Peyer's patch (tissue), 4 donors: ENCODE data around the gene GBP3. TPM values are rescaled to one million over a fixed set of nuclear protein-coding genes. Genes with fewer than 3 reads are reported as not detected.
A peak's percentile ranks its signal among the peaks of the same experiment; 100 is the strongest.
"Not testable (repeated sequence)": the region's sequence is repeated elsewhere in the genome, so short reads cannot be mapped to it uniquely, and the experiment has no call there.

ENCODE experiments used
- DNase-seq, 3 donors: peaks; one replicate each; pipeline ENCODE4 v3.0.0-alpha.2; 2017 to 2019
- H3K27ac ChIP-seq, 4 donors: fragments of 200-600 bp; sonication (generic); one replicate each; pipeline ENCODE4 v1.5.1; 2016 to 2019
- H3K27me3 ChIP-seq, 2 donors: fragments of 200-600 bp; sonication (generic); one replicate each; pipeline ENCODE4 v1.5.1; 2019
- H3K36me3 ChIP-seq, 3 donors: fragments of 200-600 bp; sonication (generic); one replicate each; pipeline ENCODE4 v1.5.1; 2016 to 2019
- H3K4me1 ChIP-seq, 4 donors: fragments of 200-600 bp; sonication (generic); one replicate each; pipeline ENCODE4 v1.5.1; 2016 to 2019
- H3K4me3 ChIP-seq, 4 donors: fragments of 200-600 bp; sonication (generic); 1 replicate in 3 of 4; 2 replicates in 1 of 4; pipeline ENCODE4 v1.5.1; 2016 to 2019; ENCODE audit warnings: mild to moderate bottlenecking in 1 of 4
- H3K9me3 ChIP-seq, 4 donors: fragments of 200-600 bp; sonication (generic); one replicate each; pipeline ENCODE4 v1.5.1; 2016 to 2019; ENCODE audit warnings: mild to moderate bottlenecking in 1 of 4
- POLR2A ChIP-seq, 2 donors: fragments of 450-650 bp; IDR thresholded peaks; one replicate each; pipeline ENCODE4 v1.5.1; 2017; ENCODE audit warnings: antibody characterized with exemption in 2 of 2, mild to moderate bottlenecking in 2 of 2, moderate library complexity in 2 of 2
- total RNA-seq, 4 donors: library from RNA; depleted of rRNA; stranded (reverse); fragments of >200 nt; gene quantifications; one replicate each; pipeline ENCODE4 v1.1.0, GENCODE V29; 2016
- TF ChIP-seq, protein P1 (sequence below), 6 experiments: fragments of 450-650 bp in 4 of 6; fragments of 200-600 bp in 2 of 6; sonication (generic) in 1 of 6; IDR thresholded peaks; one replicate each; pipeline ENCODE4 v1.5.1; 2017 to 2019; ENCODE audit warnings: antibody characterized with exemption in 6 of 6, mild to moderate bottlenecking in 3 of 6, moderate library complexity in 1 of 6

The GBP3 gene
- total RNA-seq, 4 donors from 2014 or later = 47.0 to 180 (median 90.0) TPM

DNA sequence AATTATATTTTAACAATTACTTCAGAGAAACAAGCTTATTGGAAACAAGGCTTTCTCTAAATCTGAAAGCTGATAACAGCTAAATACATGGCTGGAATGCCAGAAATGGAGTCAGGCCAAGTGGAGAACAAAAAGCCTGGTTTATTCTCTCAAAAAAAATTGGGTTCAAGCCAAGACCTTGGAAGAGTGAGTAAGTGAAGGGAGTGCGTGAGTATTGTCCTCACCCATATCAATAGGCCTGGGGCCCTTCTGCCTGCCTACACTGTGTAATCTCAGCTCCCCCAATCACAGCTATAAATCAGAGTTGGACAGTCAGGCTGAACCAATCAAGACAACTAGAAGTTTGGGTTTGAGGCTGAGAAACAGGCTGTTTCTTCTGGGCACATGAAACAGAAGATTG is 37.6 kb downstream of the GBP3 start:
- DNase-seq = no peak
- no peak for TF ChIP-seq POLR2A (IDR thresholded peaks at IDR 0.05)
- TF ChIP-seq, protein P1, sequence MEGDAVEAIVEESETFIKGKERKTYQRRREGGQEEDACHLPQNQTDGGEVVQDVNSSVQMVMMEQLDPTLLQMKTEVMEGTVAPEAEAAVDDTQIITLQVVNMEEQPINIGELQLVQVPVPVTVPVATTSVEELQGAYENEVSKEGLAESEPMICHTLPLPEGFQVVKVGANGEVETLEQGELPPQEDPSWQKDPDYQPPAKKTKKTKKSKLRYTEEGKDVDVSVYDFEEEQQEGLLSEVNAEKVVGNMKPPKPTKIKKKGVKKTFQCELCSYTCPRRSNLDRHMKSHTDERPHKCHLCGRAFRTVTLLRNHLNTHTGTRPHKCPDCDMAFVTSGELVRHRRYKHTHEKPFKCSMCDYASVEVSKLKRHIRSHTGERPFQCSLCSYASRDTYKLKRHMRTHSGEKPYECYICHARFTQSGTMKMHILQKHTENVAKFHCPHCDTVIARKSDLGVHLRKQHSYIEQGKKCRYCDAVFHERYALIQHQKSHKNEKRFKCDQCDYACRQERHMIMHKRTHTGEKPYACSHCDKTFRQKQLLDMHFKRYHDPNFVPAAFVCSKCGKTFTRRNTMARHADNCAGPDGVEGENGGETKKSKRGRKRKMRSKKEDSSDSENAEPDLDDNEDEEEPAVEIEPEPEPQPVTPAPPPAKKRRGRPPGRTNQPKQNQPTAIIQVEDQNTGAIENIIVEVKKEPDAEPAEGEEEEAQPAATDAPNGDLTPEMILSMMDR (IDR thresholded peaks at IDR 0.05) = no peak
- H3K27me3 ChIP-seq = no peaks in the 10 kb centered on the region
- peak overlapping the region in 3 of 4 donors; percentile 24 to 64 (median 45) for H3K27ac ChIP-seq
- no peak overlapping the region for H3K4me3 ChIP-seq
- no peaks in the 10 kb centered on the region for H3K9me3 ChIP-seq
- H3K36me3 ChIP-seq = peaks cover 0 to 27% (median 0%) of the 10 kb centered on the region in 3 donors
- peaks cover 0 to 30% (median 5%) of the 10 kb centered on the region in 4 donors for H3K4me1 ChIP-seq

DNA sequence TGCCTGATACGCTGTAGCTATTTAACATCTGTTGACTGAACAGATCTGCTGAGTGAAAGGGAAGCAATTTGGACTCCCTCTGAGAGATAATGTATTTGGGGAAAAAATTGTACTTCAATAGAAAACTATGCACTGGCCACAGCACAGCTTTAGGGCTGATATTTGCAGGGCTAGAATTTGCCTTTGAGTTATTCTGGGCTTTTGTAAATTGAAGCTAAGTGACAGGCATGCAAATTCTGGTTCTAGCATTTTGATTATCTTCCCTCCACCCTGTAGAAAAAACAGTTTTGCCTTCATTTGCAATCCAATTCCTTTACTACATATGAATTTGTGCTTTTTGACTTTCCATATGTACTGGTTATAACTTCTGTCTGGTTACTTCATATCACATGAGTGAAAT is 38.1 kb downstream of the GBP3 start:
- Histone ChIP-seq H3K9me3 (no peaks in the 10 kb centered on the region), H3K36me3 (peaks cover 0 to 27% (median 0%) of the 10 kb centered on the region in 3 donors), H3K4me1 (peaks cover 0 to 26% (median 5%) of the 10 kb centered on the region in 4 donors), H3K27ac (peak overlapping the region; percentile 24 to 61 (median 50)), H3K27me3 (no peaks in the 10 kb centered on the region), H3K4me3 (no peak overlapping the region)
- TF ChIP-seq POLR2A (IDR thresholded peaks at IDR 0.05) = no peak
- TF ChIP-seq, protein P1 (IDR thresholded peaks at IDR 0.05) = no peak
- no peak for DNase-seq

DNA sequence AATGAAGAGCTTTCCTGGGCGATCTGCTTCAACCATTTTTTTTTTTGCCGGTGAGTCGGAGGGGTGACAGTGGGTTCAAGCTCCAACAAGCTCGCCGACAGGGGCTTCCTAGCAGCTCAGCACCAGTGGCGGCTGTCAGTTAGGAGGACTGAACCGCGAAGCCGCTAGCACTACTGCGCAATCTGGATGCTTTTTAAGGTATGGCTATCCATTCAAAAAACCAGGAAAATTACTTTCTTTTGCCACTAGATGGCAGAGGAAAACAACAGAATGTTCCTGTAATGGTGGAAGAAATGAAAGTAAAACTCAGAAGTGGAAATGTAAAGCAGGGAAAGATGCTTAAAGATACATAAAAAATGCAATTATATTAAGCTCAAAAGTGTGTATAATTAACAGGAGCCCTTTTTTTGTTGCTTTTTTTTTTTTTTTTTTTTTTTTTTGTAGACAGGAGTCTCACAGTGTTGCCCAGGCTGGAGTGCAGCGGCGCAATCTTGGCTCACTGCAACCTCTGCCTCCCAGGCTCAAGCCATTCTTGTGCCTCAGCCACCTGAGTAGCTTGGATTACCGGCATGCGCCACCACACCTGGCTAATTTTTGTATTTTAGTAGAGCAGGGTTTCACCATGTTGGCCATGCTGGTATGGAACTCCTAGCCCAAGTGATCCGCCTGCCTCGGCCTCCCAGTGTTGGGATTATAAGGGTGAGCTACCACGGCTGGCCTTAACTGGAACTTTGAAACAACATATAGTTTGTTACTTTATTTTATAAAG is 38.7 kb downstream of the GBP3 start:
- Histone ChIP-seq H3K27me3 (no peaks in the 10 kb centered on the region), H3K4me1 (peaks cover 0 to 21% (median 5%) of the 10 kb centered on the region in 4 donors), H3K9me3 (no peaks in the 10 kb centered on the region), H3K27ac (peak overlapping the region; percentile 24 to 61 (median 50)), H3K4me3 (no peak overlapping the region), H3K36me3 (peaks cover 0 to 27% (median 0%) of the 10 kb centered on the region in 3 donors)
- no peak for DNase-seq
- TF ChIP-seq, protein P1 (IDR thresholded peaks at IDR 0.05) = peak; percentile 38 to 88 (median 83)
- TF ChIP-seq POLR2A (IDR thresholded peaks at IDR 0.05) = no peak

DNA sequence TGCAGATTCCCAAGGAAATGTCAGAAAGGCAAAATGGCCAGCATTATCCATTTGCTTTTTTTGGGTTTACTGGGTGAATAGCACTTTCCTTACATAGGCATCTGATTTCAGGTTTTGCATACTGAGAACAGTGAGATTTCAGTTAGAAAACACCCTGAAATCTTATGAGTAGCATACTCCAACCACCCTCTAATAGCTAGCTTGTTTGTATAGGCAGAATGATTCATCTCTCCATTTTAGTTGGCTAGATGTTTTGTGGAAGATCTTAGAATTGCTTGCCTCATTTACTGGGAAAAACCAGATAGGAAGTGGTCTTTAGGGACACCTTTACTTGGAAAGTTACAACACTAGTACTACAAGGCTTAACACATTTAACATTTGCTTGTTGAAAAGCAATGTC is 40.6 kb downstream of the GBP3 start:
- TF ChIP-seq POLR2A (IDR thresholded peaks at IDR 0.05) = no peak
- TF ChIP-seq, protein P1 (IDR thresholded peaks at IDR 0.05) = no peak
- no peaks in the 10 kb centered on the region for H3K27me3 ChIP-seq
- H3K36me3 ChIP-seq = peaks cover 0 to 30% (median 0%) of the 10 kb centered on the region in 3 donors
- H3K4me1 ChIP-seq = peaks cover 0 to 21% (median 5%) of the 10 kb centered on the region in 4 donors
- H3K4me3 ChIP-seq = no peak overlapping the region
- DNase-seq = no peak
- H3K27ac ChIP-seq = no peak overlapping the region
- no peaks in the 10 kb centered on the region for H3K9me3 ChIP-seq

DNA sequence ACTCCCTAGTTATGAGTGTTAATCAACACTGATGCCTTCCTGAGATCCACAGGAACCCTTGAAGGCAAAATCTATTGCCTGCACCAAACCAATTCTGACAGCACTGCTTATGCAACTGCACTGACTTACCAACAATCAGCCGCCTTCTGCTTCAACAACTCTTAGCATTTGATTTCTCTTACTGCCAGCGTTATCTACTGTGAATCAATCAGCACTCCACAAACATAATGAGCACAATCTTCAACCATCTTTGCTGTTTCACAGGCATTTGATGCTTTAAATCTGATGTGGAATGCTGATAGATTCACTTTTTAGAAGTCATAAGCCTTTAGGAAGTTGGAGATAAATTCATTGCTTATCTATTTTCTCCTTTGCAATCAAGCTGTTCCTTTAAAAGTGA is 41.2 kb downstream of the GBP3 start:
- not testable (repeated sequence) for DNase-seq, H3K27ac ChIP-seq, H3K4me3 ChIP-seq, H3K9me3 ChIP-seq, H3K27me3 ChIP-seq
- Histone ChIP-seq H3K36me3 (peaks cover 0 to 26% (median 0%) of the 10 kb centered on the region in 3 donors), H3K4me1 (peaks cover 0 to 21% (median 5%) of the 10 kb centered on the region in 4 donors)

DNA sequence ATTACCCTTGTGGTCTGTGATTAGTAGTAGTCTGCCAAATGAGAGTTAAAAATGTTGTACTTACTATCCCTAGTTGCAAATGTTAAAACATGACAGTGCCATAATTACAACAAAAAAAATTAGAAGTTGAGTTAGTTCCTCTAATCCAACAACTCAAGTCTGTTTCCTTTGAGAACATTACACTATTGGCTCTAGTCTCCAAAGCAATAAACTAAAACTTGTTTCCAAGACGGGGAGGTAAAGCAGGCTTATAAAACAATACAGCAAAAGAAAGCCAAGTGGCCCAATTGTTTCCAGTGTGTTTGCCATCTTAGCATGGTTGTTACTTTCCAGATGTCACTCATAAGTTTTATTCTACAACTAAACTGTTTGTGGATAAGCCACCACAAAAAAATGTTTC is 41.8 kb downstream of the GBP3 start:
- no peak for TF ChIP-seq POLR2A (IDR thresholded peaks at IDR 0.05)
- TF ChIP-seq, protein P1 (IDR thresholded peaks at IDR 0.05) = no peak
- Histone ChIP-seq H3K4me1 (peaks cover 0 to 18% (median 5%) of the 10 kb centered on the region in 4 donors), H3K27ac (no peak overlapping the region), H3K4me3 (no peak overlapping the region), H3K9me3 (no peaks in the 10 kb centered on the region), H3K36me3 (peaks cover 0 to 20% (median 0%) of the 10 kb centered on the region in 3 donors), H3K27me3 (no peaks in the 10 kb centered on the region)
- DNase-seq = no peak
